PC-3 (cell line): Measurements from ENCODE around the gene TGFBR3.

ENCODE experiments used
- CTCF ChIP-seq: fragments of 300-600 bp; sonication (generic); conservative IDR thresholded peaks from 2 replicates; pipeline ENCODE4 v1.5.1; 2017; ENCODE audit warnings: antibody characterized with exemption, low read depth, mild to moderate bottlenecking, low read length
- EZH2 ChIP-seq: fragments of 300-600 bp; sonication (generic); IDR thresholded peaks from one replicate; pipeline ENCODE4 v1.6.1; 2017; ENCODE audit warnings: antibody characterized with exemption, mild to moderate bottlenecking, low read length; ENCODE audit not compliant: unreplicated experiment
- EZH2phosphoT487 ChIP-seq: fragments of 300-600 bp; sonication (generic); IDR thresholded peaks from 2 replicates; pipeline ENCODE4 v1.6.1; 2018; ENCODE audit warnings: mild to moderate bottlenecking, antibody characterized with exemption, low read length, borderline replicate concordance

- TF ChIP-seq EZH2phosphoT487 (no peak), CTCF (no peak), EZH2 (no peak)
Measured at GRCh38 chr1:91633438-91633837, 252.5 kb downstream of the TGFBR3 start.
